ENCODE results near the gene PDXP. TPM values are rescaled to one million over a fixed set of nuclear protein-coding genes. Genes with fewer than 3 reads are reported as not detected.

Gene PDXP
- total RNA-seq, 4 donors from 2014 or later = 2.4 to 4.1 (median 2.5) TPM

DNA sequence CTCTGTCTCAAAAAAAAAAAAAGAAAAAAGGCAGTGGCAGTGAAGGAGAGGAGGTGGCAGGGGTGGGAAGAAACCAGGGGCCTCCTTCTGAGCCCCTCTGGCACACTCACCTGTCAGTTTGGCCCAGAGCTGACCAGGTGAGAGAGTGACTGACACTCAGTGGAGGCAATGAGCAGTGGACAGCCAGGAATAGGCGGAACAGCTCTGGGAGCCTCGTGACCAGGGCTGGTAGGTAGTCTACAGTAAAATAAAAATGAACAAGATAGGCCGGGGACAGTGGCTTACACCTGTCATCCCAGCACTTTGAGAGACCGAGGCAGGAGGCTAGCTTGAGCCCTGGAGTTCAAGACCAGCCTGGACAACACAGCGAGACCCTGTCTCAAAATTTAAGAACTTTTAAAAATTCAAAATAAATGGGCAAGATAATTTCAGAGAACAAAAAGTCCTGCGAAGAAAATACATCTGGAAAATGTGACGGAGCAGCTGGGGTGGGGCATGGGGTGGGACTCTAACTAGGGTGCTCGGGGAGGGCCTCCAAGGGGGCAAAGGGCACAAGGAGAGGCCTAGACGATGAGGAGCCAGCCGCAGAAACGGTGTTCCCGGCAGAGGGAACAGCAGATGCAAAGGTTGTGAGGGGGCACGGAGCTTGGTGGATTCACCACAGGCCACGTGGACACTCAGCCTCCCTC is 3.8 kb upstream of the PDXP start:
- TF ChIP-seq, protein P1, sequence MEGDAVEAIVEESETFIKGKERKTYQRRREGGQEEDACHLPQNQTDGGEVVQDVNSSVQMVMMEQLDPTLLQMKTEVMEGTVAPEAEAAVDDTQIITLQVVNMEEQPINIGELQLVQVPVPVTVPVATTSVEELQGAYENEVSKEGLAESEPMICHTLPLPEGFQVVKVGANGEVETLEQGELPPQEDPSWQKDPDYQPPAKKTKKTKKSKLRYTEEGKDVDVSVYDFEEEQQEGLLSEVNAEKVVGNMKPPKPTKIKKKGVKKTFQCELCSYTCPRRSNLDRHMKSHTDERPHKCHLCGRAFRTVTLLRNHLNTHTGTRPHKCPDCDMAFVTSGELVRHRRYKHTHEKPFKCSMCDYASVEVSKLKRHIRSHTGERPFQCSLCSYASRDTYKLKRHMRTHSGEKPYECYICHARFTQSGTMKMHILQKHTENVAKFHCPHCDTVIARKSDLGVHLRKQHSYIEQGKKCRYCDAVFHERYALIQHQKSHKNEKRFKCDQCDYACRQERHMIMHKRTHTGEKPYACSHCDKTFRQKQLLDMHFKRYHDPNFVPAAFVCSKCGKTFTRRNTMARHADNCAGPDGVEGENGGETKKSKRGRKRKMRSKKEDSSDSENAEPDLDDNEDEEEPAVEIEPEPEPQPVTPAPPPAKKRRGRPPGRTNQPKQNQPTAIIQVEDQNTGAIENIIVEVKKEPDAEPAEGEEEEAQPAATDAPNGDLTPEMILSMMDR (IDR thresholded peaks at IDR 0.05; ENCODE audit: low read depth) = no peak

DNA sequence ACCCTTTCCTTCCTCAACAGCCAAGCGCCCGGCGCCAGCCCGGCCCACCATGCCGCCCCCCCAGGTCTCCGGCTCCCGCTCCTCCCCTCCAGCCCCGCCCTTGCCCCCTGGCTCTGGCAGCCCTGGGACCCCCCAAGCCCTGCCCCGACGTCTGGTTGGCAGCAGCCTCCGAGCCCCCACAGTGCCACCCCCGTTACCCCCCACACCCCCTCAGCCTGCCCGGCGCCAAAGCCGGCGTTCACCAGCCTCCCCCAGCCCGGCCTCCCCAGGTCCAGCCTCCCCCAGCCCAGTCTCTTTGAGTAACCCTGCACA is 3.3 kb upstream of the PDXP start:
- TF ChIP-seq, protein P1 (IDR thresholded peaks at IDR 0.05; ENCODE audit: low read depth) = no peak

DNA sequence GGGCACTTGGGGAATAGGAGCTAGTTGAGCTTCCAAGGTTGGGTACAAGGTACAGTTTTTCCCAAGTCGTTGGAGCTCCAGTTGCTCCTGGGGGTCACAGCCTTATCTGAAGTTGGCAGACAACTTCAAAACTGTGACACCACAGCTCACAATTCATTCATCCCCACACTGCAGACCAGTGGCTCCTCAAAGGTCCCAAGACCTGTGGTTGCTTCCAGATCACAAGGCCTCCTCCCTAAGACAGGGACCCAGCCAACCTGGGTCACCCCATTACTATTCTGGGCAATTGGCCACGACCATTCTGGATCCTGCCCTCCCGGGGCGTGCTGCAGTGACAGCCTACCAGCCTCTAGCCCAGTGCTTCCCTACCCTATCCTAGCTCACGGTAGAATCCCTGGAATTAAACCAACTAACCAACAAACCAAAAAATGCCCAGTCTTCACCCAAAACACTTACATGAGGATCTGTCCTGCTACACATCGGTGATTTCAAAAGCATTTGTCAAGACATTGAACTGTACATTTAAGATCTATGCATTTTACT is 862 bp upstream of the PDXP start:
- TF ChIP-seq, protein P1 (IDR thresholded peaks at IDR 0.05; ENCODE audit: low read depth) = no peak

DNA sequence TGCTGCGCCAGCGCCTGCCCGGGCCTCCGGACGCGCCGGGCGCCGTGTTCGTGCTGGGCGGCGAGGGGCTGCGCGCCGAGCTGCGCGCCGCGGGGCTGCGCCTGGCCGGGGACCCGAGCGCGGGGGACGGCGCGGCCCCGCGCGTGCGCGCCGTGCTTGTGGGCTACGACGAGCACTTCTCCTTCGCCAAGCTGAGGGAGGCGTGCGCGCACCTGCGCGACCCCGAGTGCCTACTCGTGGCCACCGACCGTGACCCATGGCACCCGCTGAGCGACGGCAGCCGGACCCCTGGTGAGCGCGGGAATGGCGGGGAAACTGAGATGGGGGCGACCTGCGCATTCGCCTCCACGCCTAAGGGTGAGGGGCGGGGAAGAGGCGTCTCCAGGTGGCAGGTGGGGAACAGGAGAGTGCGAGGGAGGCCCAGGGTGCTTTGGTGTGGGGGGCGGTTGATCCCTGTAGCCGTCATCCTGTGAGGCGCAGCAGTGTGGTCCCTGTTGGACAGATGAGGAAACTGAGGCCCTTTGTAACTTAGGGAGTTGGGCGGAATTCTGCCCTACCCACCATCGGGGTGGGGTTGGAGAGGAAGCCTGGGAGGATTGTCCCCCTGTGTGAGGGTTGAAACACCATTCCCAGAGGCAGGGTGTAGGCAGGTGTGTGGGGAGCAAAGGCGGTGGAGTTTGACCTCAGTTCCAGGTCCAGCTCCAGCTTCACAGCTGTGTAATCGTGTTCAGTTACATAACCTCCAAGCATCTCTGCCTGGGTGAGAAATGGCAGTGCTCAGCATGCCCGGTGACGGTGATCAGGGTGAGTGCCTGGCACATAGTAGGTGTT is 758 bp downstream of the PDXP start:
- TF ChIP-seq, protein P1 (IDR thresholded peaks at IDR 0.05; ENCODE audit: low read depth) = no peak

DNA sequence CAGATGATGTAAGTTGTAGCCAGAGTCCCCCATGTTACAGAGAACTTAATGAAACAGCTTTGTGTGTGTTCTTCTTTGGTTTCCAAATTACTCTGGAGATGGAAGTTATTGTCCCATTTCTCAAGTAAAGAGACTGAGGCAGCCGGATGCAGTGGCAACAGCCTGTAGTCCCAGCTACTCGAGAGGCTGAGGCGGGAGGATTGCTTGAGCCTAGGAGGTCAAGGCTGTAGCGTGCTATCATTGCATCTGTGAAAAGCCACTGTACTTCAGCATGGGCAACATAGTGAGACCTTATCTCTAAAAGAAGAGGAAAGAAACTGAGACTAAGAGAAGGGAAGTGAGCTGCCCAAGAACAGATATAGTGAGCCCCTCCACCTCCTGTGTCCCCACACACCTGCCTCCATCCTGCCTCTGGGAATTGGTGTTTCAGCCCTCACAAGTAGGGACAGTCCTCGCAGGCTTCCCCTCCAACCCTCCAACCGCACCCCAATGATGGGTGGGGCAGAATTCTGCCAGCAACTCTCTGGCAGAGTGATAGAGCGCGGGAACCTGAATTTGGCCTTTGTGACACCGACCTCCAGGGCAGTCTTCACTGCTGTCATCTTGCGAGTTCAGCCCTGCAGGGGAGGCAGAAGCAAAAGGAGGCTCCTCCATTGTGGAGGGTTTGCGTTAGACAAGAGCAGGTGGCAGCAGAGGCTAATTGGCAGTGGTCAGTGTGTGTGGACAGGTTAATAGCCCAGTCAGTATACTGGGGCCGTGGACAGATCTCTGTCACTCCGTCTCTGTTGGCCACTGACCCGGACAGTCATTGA is 1.6 kb downstream of the PDXP start:
- TF ChIP-seq, protein P1 (IDR thresholded peaks at IDR 0.05; ENCODE audit: low read depth) = no peak

DNA sequence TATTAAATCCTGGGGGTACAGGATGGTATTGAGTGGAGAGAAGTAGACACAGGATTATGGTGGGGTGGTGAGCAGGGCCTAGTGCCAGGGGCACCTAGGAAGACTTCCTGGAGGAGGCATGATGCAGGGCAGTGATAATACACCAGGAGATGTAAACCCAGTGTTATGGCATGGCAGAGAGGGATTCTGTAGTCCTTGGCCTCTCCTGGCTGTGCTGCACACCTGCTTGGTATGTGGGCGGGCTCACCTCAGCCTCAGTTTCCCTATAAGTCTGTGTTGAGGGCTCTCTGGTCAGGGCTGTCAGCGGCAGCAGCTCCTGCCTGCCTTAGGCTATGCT is 2.2 kb downstream of the PDXP start:
- TF ChIP-seq, protein P1 (IDR thresholded peaks at IDR 0.05; ENCODE audit: low read depth) = no peak
